NCI-H128 (cell line): Measurements from ENCODE around the gene MUSK.
A peak's percentile ranks its signal among the peaks of the same experiment; 100 is the strongest.

ENCODE experiments used
- DNase-seq: peaks from one replicate; lab custom pipeline; 2025; ENCODE audit not compliant: unreplicated experiment; lab: John Stamatoyannopoulos, UW

Gene MUSK

GRCh38 chr9:110668570-110669167 is at the start of gene MUSK:
TSS of gene MUSK (plus strand) at chr9:110668791. CDS start at chr9:110668905, 114 bp downstream.
- DNase-seq: no peak

- no peak for DNase-seq
Observed at GRCh38 chr9:110619831-110620230, 48.8 kb upstream of the MUSK start.

GRCh38 chr9:110620726-110621125 is 47.9 kb upstream of the MUSK start:
- no peak for DNase-seq

- DNase-seq: no peak
Observed at GRCh38 chr9:110622368-110622767, 46.2 kb upstream of the MUSK start.

- peak; percentile 44 for DNase-seq
Observed at GRCh38 chr9:110623462-110624025, 45.0 kb upstream of the MUSK start.

- no peak for DNase-seq
Observed at GRCh38 chr9:110626101-110626829, 42.3 kb upstream of the MUSK start.

GRCh38 chr9:110635589-110635988 is 33.0 kb upstream of the MUSK start:
- no peak for DNase-seq

GRCh38 chr9:110638381-110638954 is 30.1 kb upstream of the MUSK start:
- DNase-seq: no peak

GRCh38 chr9:110640736-110641135 is 27.9 kb upstream of the MUSK start:
- DNase-seq: no peak

- DNase-seq: no peak
Observed at GRCh38 chr9:110641293-110641692, 27.3 kb upstream of the MUSK start.

GRCh38 chr9:110648696-110649095 is 19.9 kb upstream of the MUSK start:
- no peak for DNase-seq

- no peak for DNase-seq
Observed at GRCh38 chr9:110650261-110650660, 18.3 kb upstream of the MUSK start.

GRCh38 chr9:110650991-110651411 is 17.6 kb upstream of the MUSK start:
- no peak for DNase-seq

GRCh38 chr9:110655754-110656641 is 12.6 kb upstream of the MUSK start:
- DNase-seq: no peak

- no peak for DNase-seq
Observed at GRCh38 chr9:110659891-110660541, 8.6 kb upstream of the MUSK start.

GRCh38 chr9:110669433-110669832 is 842 bp downstream of the MUSK start:
- no peak for DNase-seq

GRCh38 chr9:110671849-110672248 is 3.3 kb downstream of the MUSK start:
- no peak for DNase-seq

GRCh38 chr9:110672873-110673510 is 4.4 kb downstream of the MUSK start:
- no peak for DNase-seq

GRCh38 chr9:110687497-110687896 is 18.9 kb downstream of the MUSK start:
- no peak for DNase-seq

- no peak for DNase-seq
Observed at GRCh38 chr9:110688329-110688728, 19.7 kb downstream of the MUSK start.
